Fibroblast of lung (primary cell): Measurements from ENCODE around the gene TAS2R60.
"Not testable (repeated sequence)": the region's sequence is repeated elsewhere in the genome, so short reads cannot be mapped to it uniquely, and the experiment has no call there.

ENCODE experiments used
- CTCF ChIP-seq, 2 donors: IDR thresholded peaks in 1 of 2; conservative IDR thresholded peaks in 1 of 2; 1 replicate in 1 of 2; 2 replicates in 1 of 2; pipeline ENCODE4 v1.5.1; 2011 to 2012; ENCODE audit warnings: low read length in 2 of 2, control low read depth in 1 of 2, inconsistent platforms in 1 of 2, low read depth in 1 of 2, mild to moderate bottlenecking in 1 of 2
- EZH2 ChIP-seq: IDR thresholded peaks from 2 replicates; pipeline ENCODE4 v1.5.1; 2012; ENCODE audit warnings: low read length, control low read depth, mild to moderate bottlenecking; ENCODE audit errors: missing control alignments

- not testable (repeated sequence) for TF ChIP-seq CTCF (conservative IDR thresholded peaks at IDR 0.05 in 1 of 2, IDR thresholded peaks at IDR 0.05 in 1 of 2; ENCODE audit: low read depth in 1 of 2, low read length in 2 of 2); EZH2
Measured at GRCh38 chr7:143402233-143402632, 41.0 kb upstream of the TAS2R60 start.
